Sciatic nerve (tissue), 2 donors: Measurements from ENCODE around the gene SLC47A2. TPM values are rescaled to one million over a fixed set of nuclear protein-coding genes. Genes with fewer than 3 reads are reported as not detected.
"Not testable (repeated sequence)": the region's sequence is repeated elsewhere in the genome, so short reads cannot be mapped to it uniquely, and the experiment has no call there.

ENCODE experiments used
- ATAC-seq: fragments of 200-7000 bp; cut with Tn5 transposase; one replicate; pipeline ENCODE4 v1.9.1; 2020; ENCODE audit warnings: mild to moderate bottlenecking, moderate library complexity
- DNase-seq: peaks from one replicate; pipeline ENCODE4 v3.0.0-alpha.2; 2020; ENCODE audit warnings: low spot score
- intact Hi-C: fragments of 100-400 bp; cut with DNase I; formaldehyde crosslinking; loops from one replicate; pipeline ENCODE4 v1.14.2; 2022
- total RNA-seq: library from RNA; stranded (reverse); fragmentation: NEBNext Ultra II Directional; extraction: Animal tissue kit (Norgen Biotek cat#: 25700); gene quantifications from one replicate; pipeline ENCODE4 v1.2.1, GENCODE V29; 2021
- donor health status: DM: no; HTN: no; CAD: no.
- donor health status: DM: no; HTN: no; CAD: no.

SLC47A2 gene
- total RNA-seq, 1 donor from 2014 or later = not detected

- no peak for DNase-seq
- no peak for ATAC-seq
- intact Hi-C loops = no loop called here
These were observed 37.6 kb downstream of the SLC47A2 start for GRCh38 chr17:19678581-19679453.

GRCh38 chr17:19677736-19678379 lies 38.5 kb downstream of the SLC47A2 start:
- DNase-seq (no peak), ATAC-seq (no peak)
- intact Hi-C loops = no loop called here

- intact Hi-C loops = no loop called here
- DNase-seq (no peak), ATAC-seq (no peak)
These were observed 39.5 kb downstream of the SLC47A2 start for GRCh38 chr17:19676896-19677295.

- ATAC-seq = no peak
- intact Hi-C loops = no loop called here
These were observed 42.8 kb downstream of the SLC47A2 start for GRCh38 chr17:19673623-19674022.

GRCh38 chr17:19672009-19672750 lies 44.2 kb downstream of the SLC47A2 start:
- intact Hi-C loops = no loop called here
- DNase-seq = no peak

More at GRCh38 chr17:19673623-19674022, 42.8 kb downstream of the SLC47A2 start:
- DNase-seq = no peak

GRCh38 chr17:19671433-19671832 lies 45.0 kb downstream of the SLC47A2 start:
- DNase-seq (no peak), ATAC-seq (peak; percentile 62)
- intact Hi-C loops = no loop called here

More at GRCh38 chr17:19672009-19672750, 44.2 kb downstream of the SLC47A2 start:
- peak; percentile 93 for ATAC-seq

- intact Hi-C loops = no loop called here
- ATAC-seq (no peak), DNase-seq (no peak)
These were observed 45.5 kb downstream of the SLC47A2 start for GRCh38 chr17:19670908-19671307.

- DNase-seq, ATAC-seq, intact Hi-C loops: not testable (repeated sequence)
These were observed 46.7 kb downstream of the SLC47A2 start for GRCh38 chr17:19669680-19670079.

GRCh38 chr17:19664821-19665181 lies 51.6 kb downstream of the SLC47A2 start:
- no peak for ATAC-seq
- intact Hi-C loops = no loop called here
- DNase-seq = no peak

GRCh38 chr17:19664136-19664820 lies 52.1 kb downstream of the SLC47A2 start:
- no peak for DNase-seq
- ATAC-seq = no peak
- intact Hi-C loops = no loop called here

GRCh38 chr17:19663097-19663496 lies 53.3 kb downstream of the SLC47A2 start:
- intact Hi-C loops = no loop called here
- ATAC-seq (no peak), DNase-seq (no peak)

GRCh38 chr17:19661121-19661520 lies 55.3 kb downstream of the SLC47A2 start:
- no peak for ATAC-seq
- intact Hi-C loops = no loop called here
- DNase-seq = no peak

GRCh38 chr17:19660219-19660870 lies 56.0 kb downstream of the SLC47A2 start:
- DNase-seq (no peak), ATAC-seq (no peak)
- intact Hi-C loops = no loop called here

GRCh38 chr17:19659366-19660177 lies 56.8 kb downstream of the SLC47A2 start:
- peak; percentile 36 for ATAC-seq
- DNase-seq = no peak
- intact Hi-C loops = no loop called here

- DNase-seq (no peak), ATAC-seq (no peak)
- intact Hi-C loops = no loop called here
These were observed 59.4 kb downstream of the SLC47A2 start for GRCh38 chr17:19656851-19657581.

- intact Hi-C loops = no loop called here
- DNase-seq (no peak), ATAC-seq (no peak)
These were observed 60.0 kb downstream of the SLC47A2 start for GRCh38 chr17:19656336-19656735.

GRCh38 chr17:19654896-19655295 lies 61.5 kb downstream of the SLC47A2 start:
- intact Hi-C loops = no loop called here
- no peak for ATAC-seq
- DNase-seq = no peak
